NCI-H1436 treated with DMSO at 0.1 percent for 48 hours (cell line): ENCODE results near the gene FHOD3.
"Not testable (repeated sequence)": the region's sequence is repeated elsewhere in the genome, so short reads cannot be mapped to it uniquely, and the experiment has no call there.

ENCODE experiments used
- DNase-seq: peaks from one replicate; lab custom pipeline; 2025; lab: John Stamatoyannopoulos, UW

FHOD3 gene

DNA sequence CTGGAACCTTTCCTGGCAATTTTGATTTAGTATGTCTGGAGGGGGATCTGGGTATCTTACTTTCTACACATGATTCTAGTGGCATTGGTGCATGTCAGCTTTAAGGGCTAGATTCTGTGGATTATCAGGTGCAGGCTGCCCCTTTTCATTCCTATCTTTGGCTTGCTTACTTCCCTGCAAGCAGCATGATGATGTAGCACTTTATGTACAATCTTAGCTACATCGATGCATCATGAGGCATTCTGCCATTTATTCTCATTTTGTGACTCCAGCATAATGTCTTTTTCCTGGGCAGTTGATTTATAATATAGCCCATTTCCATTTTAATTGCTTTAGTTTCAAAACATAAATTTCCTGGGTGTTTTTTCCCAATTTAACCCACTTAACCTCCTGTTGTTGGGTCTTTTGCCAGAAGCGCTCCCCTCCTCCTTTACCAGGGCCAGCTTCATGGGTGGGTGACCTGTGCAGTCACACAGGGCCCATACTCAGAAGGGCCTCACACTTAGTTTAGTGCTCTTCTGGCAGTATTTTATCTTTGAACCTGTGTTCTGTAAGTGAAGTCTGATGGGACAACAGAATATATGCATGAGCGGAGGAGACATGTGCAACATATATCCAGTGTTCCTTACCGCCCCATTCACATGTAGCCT lies 495.2 kb downstream of the FHOD3 start:
- no peak for DNase-seq

GRCh38 chr18:36798738-36799473 lies 501.4 kb downstream of the FHOD3 start:
- DNase-seq = no peak

GRCh38 chr18:36805105-36805504 lies 507.6 kb downstream of the FHOD3 start:
- DNase-seq = no peak

- DNase-seq = no peak
These were observed 511.2 kb downstream of the FHOD3 start for GRCh38 chr18:36808681-36809080.

- DNase-seq = peak; percentile 36
These were observed 512.3 kb downstream of the FHOD3 start for GRCh38 chr18:36809590-36810381.

GRCh38 chr18:36811430-36811829 lies 513.9 kb downstream of the FHOD3 start:
- no peak for DNase-seq

DNA sequence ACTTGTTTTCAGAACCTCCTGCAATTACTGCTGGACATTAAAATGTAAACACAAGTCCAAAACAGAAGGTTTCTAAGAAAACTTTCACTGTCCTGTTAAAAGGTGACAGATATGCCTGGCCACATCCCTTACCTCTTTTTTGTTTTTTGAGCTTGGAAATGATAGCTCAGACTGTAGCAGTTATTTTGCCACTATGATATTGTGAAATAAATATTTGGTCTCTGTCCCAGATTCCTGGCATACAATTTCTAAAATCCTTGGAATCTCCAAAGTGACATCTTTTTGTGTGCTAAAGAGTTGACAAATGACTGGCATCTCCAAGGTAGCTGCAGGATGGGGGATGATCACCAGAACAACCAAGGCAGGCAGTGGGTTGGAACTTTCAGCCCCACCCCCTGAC lies 514.4 kb downstream of the FHOD3 start:
- DNase-seq = no peak

- DNase-seq = no peak
These were observed 515.2 kb downstream of the FHOD3 start for GRCh38 chr18:36812678-36813077.

- no peak for DNase-seq
These were observed 515.7 kb downstream of the FHOD3 start for GRCh38 chr18:36813101-36813775.

DNA sequence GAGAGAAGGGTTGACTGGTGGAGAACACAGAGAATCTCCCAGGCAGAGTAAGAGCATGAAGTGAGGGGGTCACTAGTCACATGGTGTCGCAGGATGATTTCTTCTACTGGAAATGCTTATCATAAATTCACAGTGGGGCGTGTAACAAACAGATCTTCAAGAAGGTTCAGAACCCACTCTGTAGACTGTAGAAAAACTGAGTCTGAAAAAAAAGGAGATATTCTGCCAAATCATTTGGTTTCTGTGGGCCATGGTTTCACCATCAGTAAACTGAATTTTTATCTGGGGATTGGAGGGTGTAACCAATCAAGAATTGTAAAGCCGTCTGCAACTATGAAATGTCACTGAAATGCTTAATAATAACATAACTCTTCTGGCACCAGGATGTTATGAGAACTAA lies 516.3 kb downstream of the FHOD3 start:
- DNase-seq = no peak

GRCh38 chr18:36814994-36815393 lies 517.5 kb downstream of the FHOD3 start:
- peak; percentile 37 for DNase-seq

DNA sequence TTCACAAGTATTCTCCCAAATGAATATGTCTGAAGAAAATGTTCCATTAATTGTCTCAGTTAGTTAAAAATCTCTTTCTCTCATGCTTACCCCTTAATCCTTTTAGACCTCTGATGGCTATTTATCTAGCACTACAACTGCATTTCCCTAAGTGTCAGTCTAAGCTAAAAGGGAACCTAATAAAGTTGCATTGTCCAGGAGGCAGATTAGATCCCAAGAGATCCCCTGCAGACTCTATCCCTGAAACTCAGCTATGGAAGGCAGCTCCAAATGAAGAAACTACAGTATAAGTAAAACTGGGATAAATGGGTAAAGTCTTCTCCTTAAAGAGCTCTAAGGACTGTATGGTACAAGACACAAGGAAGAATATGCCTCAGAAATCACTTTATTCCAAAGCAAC lies 518.6 kb downstream of the FHOD3 start:
- DNase-seq = not testable (repeated sequence)

DNA sequence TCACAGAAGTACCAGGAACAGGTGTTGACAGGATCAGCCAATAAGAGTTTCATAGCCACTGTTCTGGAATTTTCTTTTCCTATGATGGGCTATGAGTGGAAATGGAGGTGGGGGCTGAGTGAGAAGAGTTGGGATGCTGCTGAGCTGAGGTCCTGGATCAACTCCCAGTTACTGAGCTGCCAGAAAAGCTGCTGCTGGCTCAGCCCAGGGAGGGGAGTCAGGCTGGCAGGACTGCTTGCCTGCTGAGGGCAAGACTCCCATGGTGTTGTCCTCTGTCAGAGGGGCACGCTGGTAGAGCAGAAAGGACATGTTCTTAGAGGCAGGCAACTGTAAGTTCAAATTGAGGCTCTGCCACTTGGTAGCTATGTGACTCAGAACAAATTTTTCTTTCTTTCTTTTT lies 519.5 kb downstream of the FHOD3 start:
- DNase-seq = no peak

GRCh38 chr18:36818652-36819051 lies 521.1 kb downstream of the FHOD3 start:
- DNase-seq = no peak

DNA sequence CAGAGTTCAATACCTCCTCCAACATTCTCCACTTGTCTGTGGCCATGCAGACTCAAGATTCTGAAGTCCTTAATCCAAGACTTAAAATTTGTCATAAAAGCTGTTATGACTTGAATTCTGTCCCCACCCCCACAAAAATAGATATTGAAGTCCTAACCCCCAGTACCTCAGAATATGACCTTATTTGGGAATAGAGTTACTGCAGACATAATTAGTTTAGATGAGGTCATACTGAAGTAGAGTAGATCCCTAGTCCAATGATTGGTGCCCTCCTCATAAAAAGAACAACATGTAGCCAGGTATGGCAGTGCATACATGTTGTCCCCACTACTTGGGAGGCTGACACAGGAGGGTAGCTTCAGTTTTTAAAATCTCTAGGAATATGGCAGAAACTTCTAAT lies 522.1 kb downstream of the FHOD3 start:
- DNase-seq = no peak

DNA sequence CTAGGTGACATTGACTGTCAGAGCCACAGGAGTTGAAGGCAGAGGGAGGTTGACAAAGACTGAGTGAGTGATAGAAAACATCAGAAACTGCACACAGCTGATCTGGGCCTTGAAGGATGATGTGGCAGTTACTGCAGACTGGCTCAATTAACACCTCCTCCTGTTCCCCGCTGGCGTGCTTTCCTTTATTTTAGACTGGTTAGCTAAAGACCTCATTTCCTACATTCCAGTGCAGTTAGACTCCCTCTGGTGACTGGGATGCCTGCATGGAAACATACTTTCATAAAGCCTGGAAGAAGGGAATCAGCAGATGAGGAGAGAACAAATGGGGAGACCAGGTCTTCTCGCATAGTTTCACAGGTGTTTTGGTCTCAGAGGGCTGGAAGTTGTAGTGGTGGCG lies 524.2 kb downstream of the FHOD3 start:
- DNase-seq = no peak

DNA sequence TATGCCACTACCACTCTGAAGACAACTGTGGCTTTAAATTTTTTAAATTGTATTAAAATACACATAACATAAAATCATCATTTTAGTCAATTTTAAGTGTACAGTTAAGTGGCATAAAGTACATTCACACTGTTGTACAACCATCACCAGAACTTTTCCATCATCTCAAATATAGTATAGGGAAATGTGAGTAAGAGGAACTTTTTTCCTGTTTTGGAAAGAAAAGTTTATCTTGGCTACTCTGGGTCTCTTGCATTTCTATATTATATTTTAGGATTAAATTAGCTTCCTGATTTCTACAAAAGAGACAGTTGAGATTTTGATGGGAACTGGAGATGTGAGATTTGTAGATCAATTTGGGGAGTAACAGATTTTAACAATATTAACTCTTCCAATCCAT lies 528.0 kb downstream of the FHOD3 start:
- no peak for DNase-seq

DNA sequence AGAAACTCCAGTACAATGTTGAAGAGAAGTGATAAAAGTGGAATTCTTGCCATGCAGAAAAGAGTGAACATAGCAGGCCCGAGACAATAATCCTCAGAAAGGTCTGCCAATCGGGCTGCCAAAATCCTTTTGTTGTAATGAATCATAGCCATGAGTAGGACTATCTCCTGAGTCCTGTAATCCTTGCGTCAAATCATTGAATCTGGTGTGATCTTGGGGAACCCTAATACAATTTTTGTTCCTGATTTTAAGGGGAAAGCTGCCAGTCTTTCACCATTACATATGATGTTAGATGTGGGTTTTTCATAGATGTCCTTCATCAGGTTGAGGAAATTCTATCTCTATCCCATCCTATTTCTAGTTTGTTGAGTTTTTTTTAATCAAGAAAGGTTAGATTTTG lies 529.0 kb downstream of the FHOD3 start:
- DNase-seq = no peak

GRCh38 chr18:36828157-36828629 lies 530.7 kb downstream of the FHOD3 start:
- DNase-seq = no peak

- DNase-seq = peak; percentile 39
These were observed 531.3 kb downstream of the FHOD3 start, which contains the start of the genes KIAA1328 and TPGS2 for GRCh38 chr18:36828630-36829361. Gene KIAA1328 (plus strand): TSS chr18:36829127. CDS start chr18:36829139, 12 bp downstream. Gene TPGS2 (minus strand): TSS chr18:36829002. CDS start chr18:36828767, 235 bp downstream.
